Adipocyte (in vitro differentiated cells): Measurements from ENCODE around the gene CYTH3.

Experiments used
- DNase-seq: peaks from one replicate; pipeline ENCODE4 v3.0.0-alpha.2; 2015; ENCODE audit warnings: low read depth
- H3K27me3 ChIP-seq: replicated peaks from 2 replicates; pipeline ENCODE4 v1.7.0; 2013; ENCODE audit warnings: mild to moderate bottlenecking, low read length, moderate library complexity; ENCODE audit not compliant: control insufficient read depth, insufficient read depth
- H3K36me3 ChIP-seq: 2 replicates; pipeline ENCODE4 v1.7.0; 2013; ENCODE audit warnings: low read length, mild to moderate bottlenecking, moderate library complexity; ENCODE audit not compliant: control insufficient read depth, insufficient read depth, severe bottlenecking
- H3K4me1 ChIP-seq: 2 replicates; pipeline ENCODE4 v1.7.0; 2013; ENCODE audit warnings: mild to moderate bottlenecking, low read length, moderate library complexity; ENCODE audit not compliant: control insufficient read depth, insufficient read depth
- H3K4me3 ChIP-seq: 2 replicates; pipeline ENCODE4 v1.7.0; 2013; ENCODE audit warnings: mild to moderate bottlenecking, low read length, moderate library complexity
- H3K9ac ChIP-seq: 2 replicates; pipeline ENCODE4 v1.7.0; 2013; ENCODE audit warnings: mild to moderate bottlenecking, low read length, moderate library complexity
- H3K9me3 ChIP-seq: 2 replicates; pipeline ENCODE4 v1.7.0; 2013; ENCODE audit warnings: mild to moderate bottlenecking, low read length, moderate library complexity; ENCODE audit not compliant: control insufficient read depth

Gene CYTH3

GRCh38 chr7:6254866-6255265 lies 17.6 kb downstream of the CYTH3 start:
- Histone ChIP-seq H3K36me3 (no peaks in the 10 kb centered on the region), H3K4me1 (peaks cover 91% of the 10 kb centered on the region), H3K4me3 (peak overlapping the region; percentile 32), H3K9ac (no peak overlapping the region), H3K9me3 (no peaks in the 10 kb centered on the region), H3K27me3 (no peaks in the 10 kb centered on the region)
- DNase-seq, result peak; percentile 55

- Histone ChIP-seq H3K4me3 (peak overlapping the region; percentile 12), H3K4me1 (peaks cover 92% of the 10 kb centered on the region), H3K9me3 (no peaks in the 10 kb centered on the region), H3K27me3 (no peaks in the 10 kb centered on the region), H3K36me3 (no peaks in the 10 kb centered on the region), H3K9ac (peak overlapping the region; percentile 15)
- DNase-seq, result peak; percentile 48
Measured at GRCh38 chr7:6252748-6253147, 19.7 kb downstream of the CYTH3 start.

- Histone ChIP-seq H3K4me3 (peak overlapping the region; percentile 12), H3K9ac (peak overlapping the region; percentile 15), H3K27me3 (no peaks in the 10 kb centered on the region), H3K36me3 (no peaks in the 10 kb centered on the region), H3K4me1 (peaks cover 90% of the 10 kb centered on the region), H3K9me3 (no peaks in the 10 kb centered on the region)
- DNase-seq, result peak; percentile 64
Measured at GRCh38 chr7:6252341-6252746, 20.1 kb downstream of the CYTH3 start.

GRCh38 chr7:6251653-6252052 lies 20.8 kb downstream of the CYTH3 start:
- peak; percentile 73 for DNase-seq
- no peaks in the 10 kb centered on the region for H3K27me3 ChIP-seq
- H3K9me3 ChIP-seq, result no peaks in the 10 kb centered on the region
- H3K4me3 ChIP-seq, result peak overlapping the region; percentile 12
- H3K9ac ChIP-seq, result peak overlapping the region; percentile 15
- peaks cover 90% of the 10 kb centered on the region for H3K4me1 ChIP-seq
- H3K36me3 ChIP-seq, result no peaks in the 10 kb centered on the region

DNA sequence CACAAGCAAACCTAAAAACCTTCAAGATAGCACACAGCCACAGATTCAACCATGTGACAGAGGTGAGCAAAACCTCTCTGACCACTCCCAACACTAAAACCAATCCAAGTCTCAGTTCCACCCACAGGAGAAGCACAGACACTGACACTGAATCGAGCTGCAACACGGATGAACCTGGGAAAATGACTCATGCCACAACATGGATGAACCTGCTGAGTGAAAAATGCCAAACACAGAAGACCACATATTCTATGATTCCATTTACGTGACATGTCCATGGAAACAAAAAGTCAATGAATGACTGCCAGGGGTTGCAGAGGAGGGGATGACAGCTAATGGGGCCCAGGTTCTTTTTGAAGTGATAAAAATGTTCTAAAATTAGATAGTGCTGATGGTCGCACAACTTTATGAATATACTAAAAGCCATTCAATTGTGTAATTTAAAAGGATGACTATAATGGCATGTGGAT lies 22.0 kb downstream of the CYTH3 start:
- Histone ChIP-seq H3K27me3 (no peaks in the 10 kb centered on the region), H3K4me3 (no peak overlapping the region), H3K9me3 (no peaks in the 10 kb centered on the region), H3K4me1 (peaks cover 90% of the 10 kb centered on the region), H3K9ac (no peak overlapping the region), H3K36me3 (no peaks in the 10 kb centered on the region)
- no peak for DNase-seq

- no peak for DNase-seq
- Histone ChIP-seq H3K4me3 (no peak overlapping the region), H3K4me1 (peaks cover 79% of the 10 kb centered on the region), H3K9ac (no peak overlapping the region), H3K27me3 (no peaks in the 10 kb centered on the region), H3K9me3 (no peaks in the 10 kb centered on the region), H3K36me3 (no peaks in the 10 kb centered on the region)
Measured at GRCh38 chr7:6249043-6249442, 23.4 kb downstream of the CYTH3 start.

DNA sequence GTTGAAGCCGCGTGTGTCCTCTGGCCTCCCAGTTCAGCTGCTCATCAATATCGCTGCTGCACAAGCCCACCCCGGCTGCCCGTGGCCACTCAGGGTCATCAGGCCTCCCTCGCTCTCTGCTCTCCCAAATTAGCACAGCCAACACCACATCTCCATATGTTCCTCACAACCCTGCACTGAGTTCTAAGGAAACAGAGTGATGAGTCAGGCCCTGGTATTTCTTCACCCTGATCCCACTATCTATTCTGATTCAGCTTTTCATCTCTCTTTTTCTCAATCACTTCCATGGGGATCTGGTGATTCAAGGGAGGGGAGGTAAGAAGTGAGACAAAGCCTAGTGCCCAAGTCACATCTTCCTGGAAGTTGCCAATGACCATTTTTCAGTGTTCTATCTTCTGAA lies 23.8 kb downstream of the CYTH3 start:
- Histone ChIP-seq H3K9me3 (no peaks in the 10 kb centered on the region), H3K9ac (no peak overlapping the region), H3K36me3 (no peaks in the 10 kb centered on the region), H3K4me3 (peak overlapping the region; percentile 33), H3K27me3 (no peaks in the 10 kb centered on the region), H3K4me1 (peaks cover 77% of the 10 kb centered on the region)
- peak; percentile 78 for DNase-seq

DNA sequence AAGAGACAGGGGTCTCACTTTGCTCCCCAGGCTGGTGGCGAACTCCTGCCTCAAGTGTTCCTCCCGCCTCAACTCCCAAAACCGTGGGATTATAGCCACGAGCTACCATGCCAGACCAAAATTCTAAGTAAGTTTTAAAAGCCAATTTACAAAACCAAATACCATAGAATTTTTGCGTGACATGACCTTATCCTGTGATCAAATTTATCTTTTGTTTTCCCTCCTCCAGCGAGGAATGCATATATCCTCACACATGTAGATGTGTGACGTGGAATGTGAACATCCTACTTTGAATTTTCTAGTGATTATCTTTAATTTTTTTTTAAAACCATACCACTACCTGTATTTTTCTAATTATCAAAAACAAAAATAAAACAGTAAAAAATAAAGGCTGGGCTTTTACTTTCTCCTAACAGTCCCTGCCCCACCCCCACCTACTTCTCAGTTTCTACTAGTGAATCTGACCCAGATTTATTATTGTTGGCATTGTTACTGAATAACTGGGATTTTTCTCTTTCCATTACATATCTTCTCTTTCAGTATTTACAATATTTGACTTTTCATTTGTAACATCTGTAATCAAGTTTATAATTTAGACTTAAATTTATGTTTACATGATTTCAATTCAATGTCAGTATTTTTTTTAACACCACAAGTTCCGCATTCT lies 26.0 kb downstream of the CYTH3 start:
- peak; percentile 77 for DNase-seq

DNA sequence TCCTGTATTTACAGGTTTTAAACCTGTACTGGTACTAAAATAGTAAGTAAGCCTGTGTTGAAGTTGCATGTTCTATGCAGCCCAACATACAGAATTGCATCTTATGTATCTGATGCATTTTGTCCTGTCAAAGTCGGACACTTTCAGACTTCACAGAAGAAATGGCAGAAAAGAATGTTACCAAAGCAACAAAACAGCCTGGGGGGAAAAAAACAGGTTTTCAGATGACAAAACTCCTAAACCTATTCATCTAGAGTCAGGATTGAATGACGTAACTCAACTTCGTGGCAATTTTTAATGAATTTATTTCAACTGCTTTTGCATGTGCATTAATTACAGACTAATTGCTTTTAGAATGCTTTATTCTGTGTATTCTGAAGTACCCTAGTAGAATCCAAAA lies 28.4 kb downstream of the CYTH3 start:
- Histone ChIP-seq H3K9me3 (no peaks in the 10 kb centered on the region), H3K9ac (no peak overlapping the region), H3K27me3 (no peaks in the 10 kb centered on the region), H3K4me1 (peaks cover 37% of the 10 kb centered on the region), H3K36me3 (no peaks in the 10 kb centered on the region), H3K4me3 (no peak overlapping the region)
- DNase-seq, result no peak

More for the DNA sequence above, 26.0 kb downstream of the CYTH3 start:
- no peaks in the 10 kb centered on the region for H3K9me3 ChIP-seq
- H3K4me3 ChIP-seq, result peak overlapping the region; percentile 23
- H3K27me3 ChIP-seq, result no peaks in the 10 kb centered on the region
- H3K36me3 ChIP-seq, result no peaks in the 10 kb centered on the region
- peaks cover 58% of the 10 kb centered on the region for H3K4me1 ChIP-seq
- H3K9ac ChIP-seq, result peak overlapping the region; percentile 34

DNA sequence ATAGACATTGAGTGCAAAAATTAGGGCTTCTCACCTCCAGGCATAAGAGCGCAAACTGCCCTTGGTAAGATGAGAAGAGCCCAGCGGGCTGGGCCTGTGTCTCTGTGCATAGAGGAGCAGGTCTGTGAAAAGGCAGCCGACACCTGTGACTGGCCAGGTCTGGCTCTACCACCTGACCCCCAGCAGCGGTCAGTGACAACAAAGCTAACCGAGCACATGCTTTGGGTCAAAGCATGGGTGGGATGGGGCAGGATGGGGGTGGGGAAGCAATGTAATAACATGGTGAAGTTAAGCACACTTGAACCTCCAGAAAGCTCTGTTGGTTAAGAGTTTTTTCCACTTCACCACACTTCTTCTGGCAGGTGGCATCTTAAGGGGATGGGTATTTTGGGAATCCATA lies 29.3 kb downstream of the CYTH3 start:
- Histone ChIP-seq H3K4me3 (no peak overlapping the region), H3K4me1 (peaks cover 28% of the 10 kb centered on the region), H3K27me3 (no peaks in the 10 kb centered on the region), H3K36me3 (no peaks in the 10 kb centered on the region), H3K9ac (no peak overlapping the region), H3K9me3 (no peaks in the 10 kb centered on the region)
- DNase-seq, result no peak

DNA sequence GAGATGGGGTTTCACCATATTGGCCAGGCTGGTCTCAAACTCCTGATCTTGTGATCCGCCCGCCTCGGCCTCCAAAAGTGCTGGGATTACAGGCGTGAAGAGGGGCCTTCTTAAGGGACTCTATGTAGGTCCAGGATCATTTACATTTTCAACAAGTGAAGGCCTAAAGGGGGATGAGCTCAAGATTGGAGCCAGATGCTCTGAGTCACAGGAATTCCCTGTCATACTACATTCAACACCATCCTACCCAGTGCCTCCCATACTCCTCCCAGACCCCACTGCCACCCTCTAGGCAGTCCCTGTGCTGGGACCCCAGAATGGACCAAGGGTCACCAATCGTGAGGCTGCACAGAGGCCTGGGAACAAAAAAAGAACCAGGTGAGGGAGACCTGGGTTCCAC lies 29.9 kb downstream of the CYTH3 start:
- Histone ChIP-seq H3K4me3 (no peak overlapping the region), H3K27me3 (no peaks in the 10 kb centered on the region), H3K36me3 (no peaks in the 10 kb centered on the region), H3K9me3 (no peaks in the 10 kb centered on the region), H3K9ac (no peak overlapping the region), H3K4me1 (peaks cover 22% of the 10 kb centered on the region)
- DNase-seq, result no peak

- no peaks in the 10 kb centered on the region for H3K9me3 ChIP-seq
- no peaks in the 10 kb centered on the region for H3K27me3 ChIP-seq
- H3K4me3 ChIP-seq, result no peak overlapping the region
- peaks cover 14% of the 10 kb centered on the region for H3K4me1 ChIP-seq
- DNase-seq, result no peak
- H3K36me3 ChIP-seq, result no peaks in the 10 kb centered on the region
- H3K9ac ChIP-seq, result no peak overlapping the region
Measured at GRCh38 chr7:6241607-6241973, 30.8 kb downstream of the CYTH3 start.
